CD8-positive, alpha-beta memory T cell (primary cell): ENCODE measurements around the gene CDK5RAP2. TPM values are rescaled to one million over a fixed set of nuclear protein-coding genes. Genes with fewer than 3 reads are reported as not detected.

Experiments used
- CTCF ChIA-PET: fragments of 350-600 bp; sonication (Branson Sonifier 250); formaldehyde crosslinking; loops from one replicate; lab custom pipeline; 2021; ENCODE audit warnings: antibody characterized with exemption; lab: Charles Lee
- POLR2A ChIA-PET: fragments of 350-600 bp; sonication (Branson Sonifier 250); formaldehyde crosslinking; loops from one replicate; lab custom pipeline; 2021; ENCODE audit warnings: antibody characterized with exemption; lab: Charles Lee
- DNase-seq, 5 donors: peaks; one replicate each; pipeline versions ENCODE4 v3.0.0 to v3.0.0-alpha.2; 2020 to 2022; ENCODE audit warnings: mixed read lengths in 1 of 5
- H3K27ac ChIP-seq: one replicate; pipeline ENCODE4 v1.7.0; 2013; ENCODE audit warnings: low read depth, mild to moderate bottlenecking, low read length, moderate library complexity
- H3K27me3 ChIP-seq: 2 replicates; pipeline ENCODE4 v1.7.0; 2013; ENCODE audit warnings: low read length, mild to moderate bottlenecking; ENCODE audit not compliant: insufficient read depth, poor library complexity, severe bottlenecking
- H3K36me3 ChIP-seq: 2 replicates; pipeline ENCODE4 v1.7.0; 2013; ENCODE audit warnings: mild to moderate bottlenecking, low read length, moderate library complexity; ENCODE audit not compliant: insufficient read depth
- H3K4me1 ChIP-seq: 2 replicates; pipeline ENCODE4 v1.7.0; 2013; ENCODE audit warnings: mild to moderate bottlenecking, low read length, moderate library complexity; ENCODE audit not compliant: insufficient read depth
- H3K4me3 ChIP-seq: 2 replicates; pipeline ENCODE4 v1.7.0; 2013; ENCODE audit warnings: mild to moderate bottlenecking, low read length
- H3K9me3 ChIP-seq: 2 replicates; pipeline ENCODE4 v1.7.0; 2013; ENCODE audit warnings: mild to moderate bottlenecking, low read length
- H3K27ac Mint-ChIP-seq, 8 donors: one replicate each; pipeline ENCODE4 v1.8.0; 2020 to 2021; ENCODE audit warnings: mixed read lengths in 8 of 8, mild to moderate bottlenecking in 6 of 8, inconsistent platforms in 3 of 8, moderate library complexity in 3 of 8
- H3K27me3 Mint-ChIP-seq, 2 donors: one replicate each; pipeline ENCODE4 v1.8.0; 2020 to 2021; ENCODE audit warnings: mixed read lengths in 2 of 2, mild to moderate bottlenecking in 1 of 2, moderate library complexity in 1 of 2
- H3K36me3 Mint-ChIP-seq, 3 donors: one replicate each; pipeline ENCODE4 v1.8.0; 2020 to 2021; ENCODE audit warnings: mixed read lengths in 3 of 3, inconsistent platforms in 1 of 3, mild to moderate bottlenecking in 1 of 3
- H3K4me1 Mint-ChIP-seq, 3 donors: one replicate each; pipeline ENCODE4 v1.8.0; 2020 to 2021; ENCODE audit warnings: mixed read lengths in 3 of 3, inconsistent platforms in 1 of 3, mild to moderate bottlenecking in 1 of 3
- H3K4me3 Mint-ChIP-seq, 7 donors: one replicate each; pipeline ENCODE4 v1.8.0; 2020 to 2021; ENCODE audit warnings: mixed read lengths in 7 of 7, mild to moderate bottlenecking in 6 of 7, moderate library complexity in 4 of 7, inconsistent platforms in 2 of 7
- H3K9me3 Mint-ChIP-seq, 5 donors: one replicate each; pipeline ENCODE4 v1.8.0; 2020 to 2022; ENCODE audit warnings: mixed read lengths in 5 of 5, mild to moderate bottlenecking in 3 of 5, moderate library complexity in 2 of 5, inconsistent platforms in 1 of 5
- polyA plus RNA-seq: library from polyadenylated mRNA; unstranded; fragments of 300-500 nt; fragmentation: Illumina TruSeq; gene quantifications from one replicate; pipeline ENCODE4 v1.2.3, GENCODE V29; 2021
- total RNA-seq, 2 experiments: library from RNA; stranded (reverse); gene quantifications; one replicate each; pipeline ENCODE4 v1.2.3, GENCODE V29; 2021

Gene CDK5RAP2
- total and polyA plus RNA-seq, 3 experiments from 2014 or later: 34.0 to 56.8 (median 56.6) TPM

DNA sequence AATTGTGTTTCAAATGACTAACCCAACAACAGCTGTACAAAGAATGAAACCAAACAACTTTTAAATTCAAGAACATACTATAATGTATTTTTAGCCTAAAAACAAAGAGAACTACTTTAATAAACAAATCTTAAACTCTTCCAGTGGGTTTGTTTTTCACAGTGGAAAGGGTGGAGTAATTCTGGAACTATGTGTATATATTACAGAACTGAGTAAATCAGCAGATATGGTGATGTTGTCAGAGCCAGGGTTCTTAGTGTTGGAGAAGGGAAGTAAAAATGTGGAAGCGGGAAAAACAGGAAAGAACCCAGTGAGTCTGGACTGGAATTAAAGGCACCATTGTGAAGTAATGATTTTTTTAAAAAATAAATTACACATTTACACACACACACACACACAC, 144.9 kb downstream of the CDK5RAP2 start:
- peaks cover 13% of the 10 kb centered on the region for H3K36me3 ChIP-seq

GRCh38 chr9:120434532-120434931, 145.4 kb downstream of the CDK5RAP2 start:
- peaks cover 22 to 81% (median 32%) of the 10 kb centered on the region in 3 donors for H3K36me3 Mint-ChIP-seq
- POLR2A ChIA-PET: no interaction called here
- H3K27me3 Mint-ChIP-seq: no peaks in the 10 kb centered on the region
- peaks cover 11 to 42% (median 25%) of the 10 kb centered on the region in 3 donors for H3K4me1 Mint-ChIP-seq
- CTCF ChIA-PET: no interaction called here
- no peaks in the 10 kb centered on the region for H3K9me3 Mint-ChIP-seq
- no peak overlapping the region for H3K4me3 ChIP-seq
- H3K4me3 Mint-ChIP-seq: no peak overlapping the region
- no peaks in the 10 kb centered on the region for H3K9me3 ChIP-seq
- H3K27ac ChIP-seq: no peak overlapping the region
- no peaks in the 10 kb centered on the region for H3K4me1 ChIP-seq
- H3K27ac Mint-ChIP-seq: peak overlapping the region in 2 of 8 donors; percentile 23 to 64
- DNase-seq: no peak
- no peaks in the 10 kb centered on the region for H3K27me3 ChIP-seq
- H3K36me3 ChIP-seq: peaks cover 8% of the 10 kb centered on the region

More for the DNA sequence above, 144.9 kb downstream of the CDK5RAP2 start:
- Mint-ChIP-seq H3K36me3 (peaks cover 21 to 84% (median 38%) of the 10 kb centered on the region in 3 donors), H3K4me3 (no peak overlapping the region), H3K9me3 (no peaks in the 10 kb centered on the region), H3K27me3 (no peaks in the 10 kb centered on the region), H3K4me1 (peaks cover 11 to 42% (median 25%) of the 10 kb centered on the region in 3 donors), H3K27ac (no peak overlapping the region)
- Histone ChIP-seq H3K4me3 (no peak overlapping the region), H3K9me3 (no peaks in the 10 kb centered on the region), H3K27ac (no peak overlapping the region), H3K27me3 (no peaks in the 10 kb centered on the region), H3K4me1 (no peaks in the 10 kb centered on the region)
- no peak for DNase-seq
- CTCF ChIA-PET: no interaction called here
- POLR2A ChIA-PET: no interaction called here

GRCh38 chr9:120433701-120434100, 146.3 kb downstream of the CDK5RAP2 start:
- no peaks in the 10 kb centered on the region for H3K27me3 ChIP-seq
- no peak for DNase-seq
- peaks cover 4% of the 10 kb centered on the region for H3K36me3 ChIP-seq
- H3K27me3 Mint-ChIP-seq: no peaks in the 10 kb centered on the region
- no peaks in the 10 kb centered on the region for H3K9me3 Mint-ChIP-seq
- peak overlapping the region in 2 of 8 donors; percentile 1 to 6 for H3K27ac Mint-ChIP-seq
- POLR2A ChIA-PET: no interaction called here
- H3K27ac ChIP-seq: no peak overlapping the region
- no peak overlapping the region for H3K4me3 ChIP-seq
- H3K9me3 ChIP-seq: no peaks in the 10 kb centered on the region
- CTCF ChIA-PET: interaction anchor here (1.2 kb wide), 1 partner anchor 10 kb away, joined by 4 read pairs; no protein-coding TSS in a partner anchor
- peaks cover 23 to 73% (median 31%) of the 10 kb centered on the region in 3 donors for H3K36me3 Mint-ChIP-seq
- peaks cover 7 to 33% (median 21%) of the 10 kb centered on the region in 3 donors for H3K4me1 Mint-ChIP-seq
- H3K4me3 Mint-ChIP-seq: no peak overlapping the region
- H3K4me1 ChIP-seq: no peaks in the 10 kb centered on the region

DNA sequence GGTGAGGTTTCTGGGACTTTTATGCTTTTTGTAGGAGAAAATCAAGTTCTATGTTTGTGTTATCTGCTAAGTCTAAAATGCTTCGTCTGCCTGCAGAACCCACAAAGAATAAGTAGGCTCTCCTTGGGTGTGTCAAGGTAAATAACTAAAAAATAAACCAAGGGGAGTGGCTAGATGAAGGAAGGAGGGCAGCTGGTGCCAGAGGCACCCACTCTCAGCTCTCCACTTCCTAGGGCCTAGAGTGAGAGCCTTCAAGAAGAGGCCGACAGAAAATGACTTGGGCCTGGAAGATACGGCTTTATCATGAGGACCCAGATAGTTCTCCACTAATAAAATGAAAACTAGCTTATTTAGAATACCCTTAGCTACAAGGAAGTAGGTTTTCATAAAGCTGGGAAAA, 147.4 kb downstream of the CDK5RAP2 start:
- Mint-ChIP-seq H3K27me3 (no peaks in the 10 kb centered on the region), H3K36me3 (peaks cover 23 to 68% (median 26%) of the 10 kb centered on the region in 3 donors), H3K9me3 (no peaks in the 10 kb centered on the region), H3K4me1 (peaks cover 5 to 26% (median 15%) of the 10 kb centered on the region in 3 donors), H3K27ac (no peak overlapping the region), H3K4me3 (no peak overlapping the region)
- no peaks in the 10 kb centered on the region for H3K27me3 ChIP-seq
- ChIA-PET CTCF (interaction anchor here (1.2 kb wide), 1 partner anchor 11 kb away, joined by 4 read pairs; no protein-coding TSS in a partner anchor), POLR2A (no interaction called here)
- H3K27ac ChIP-seq: no peak overlapping the region
- no peak overlapping the region for H3K4me3 ChIP-seq
- H3K4me1 ChIP-seq: no peaks in the 10 kb centered on the region
- peaks cover 4% of the 10 kb centered on the region for H3K36me3 ChIP-seq
- no peak for DNase-seq
- no peaks in the 10 kb centered on the region for H3K9me3 ChIP-seq

- H3K4me1 ChIP-seq: no peaks in the 10 kb centered on the region
- no peak overlapping the region for H3K4me3 ChIP-seq
- no peaks in the 10 kb centered on the region for H3K9me3 Mint-ChIP-seq
- H3K9me3 ChIP-seq: no peaks in the 10 kb centered on the region
- no peak for DNase-seq
- H3K27ac Mint-ChIP-seq: peak overlapping the region in 2 of 8 donors; percentile 17 to 44
- peaks cover 23 to 68% (median 30%) of the 10 kb centered on the region in 3 donors for H3K36me3 Mint-ChIP-seq
- no peaks in the 10 kb centered on the region for H3K27me3 ChIP-seq
- H3K4me1 Mint-ChIP-seq: peaks cover 10 to 24% (median 11%) of the 10 kb centered on the region in 3 donors
- no peak overlapping the region for H3K4me3 Mint-ChIP-seq
- ChIA-PET POLR2A (no interaction called here), CTCF (no interaction called here)
- no peaks in the 10 kb centered on the region for H3K36me3 ChIP-seq
- no peaks in the 10 kb centered on the region for H3K27me3 Mint-ChIP-seq
- no peak overlapping the region for H3K27ac ChIP-seq
These were observed 148.7 kb downstream of the CDK5RAP2 start for GRCh38 chr9:120431268-120431667.

DNA sequence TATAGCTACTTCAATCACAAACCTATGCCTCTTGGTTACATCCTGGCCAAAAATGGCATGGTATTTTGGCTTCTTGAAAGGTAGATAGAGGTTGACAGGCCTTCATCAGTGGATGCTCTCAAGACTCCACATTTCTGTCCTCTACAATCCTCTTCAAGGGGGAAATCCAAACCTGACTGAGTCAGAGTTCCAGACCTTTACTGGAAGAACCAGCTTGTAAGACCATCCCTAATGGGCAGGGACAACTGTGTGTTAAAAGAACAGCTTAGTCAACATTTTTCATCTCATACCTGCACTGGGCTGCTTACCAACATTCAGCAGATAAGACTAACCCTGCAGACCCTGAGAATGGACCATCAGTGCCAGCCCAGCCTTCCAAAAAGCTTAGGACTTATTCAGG, 155.7 kb downstream of the CDK5RAP2 start:
- Mint-ChIP-seq H3K27me3 (peaks cover 0 to 1% of the 10 kb centered on the region in 2 donors), H3K36me3 (peaks cover 7 to 84% (median 44%) of the 10 kb centered on the region in 3 donors), H3K4me3 (no peak overlapping the region), H3K9me3 (no peaks in the 10 kb centered on the region), H3K4me1 (peaks cover 10 to 12% (median 10%) of the 10 kb centered on the region in 3 donors), H3K27ac (peak overlapping the region in 1 of 8 donors; percentile 17)
- Histone ChIP-seq H3K36me3 (peaks cover 38% of the 10 kb centered on the region), H3K4me1 (no peaks in the 10 kb centered on the region), H3K27me3 (no peaks in the 10 kb centered on the region), H3K9me3 (no peaks in the 10 kb centered on the region), H3K27ac (no peak overlapping the region), H3K4me3 (no peak overlapping the region)
- POLR2A ChIA-PET: no interaction called here
- CTCF ChIA-PET: no interaction called here
- DNase-seq: no peak

GRCh38 chr9:120423812-120424211, 156.2 kb downstream of the CDK5RAP2 start:
- Mint-ChIP-seq H3K36me3 (peaks cover 7 to 89% (median 44%) of the 10 kb centered on the region in 3 donors), H3K27ac (peak overlapping the region in 2 of 8 donors; percentile 27 to 54), H3K9me3 (no peaks in the 10 kb centered on the region), H3K27me3 (peaks cover 0 to 1% of the 10 kb centered on the region in 2 donors), H3K4me1 (peaks cover 10 to 12% (median 10%) of the 10 kb centered on the region in 3 donors), H3K4me3 (no peak overlapping the region)
- no peaks in the 10 kb centered on the region for H3K4me1 ChIP-seq
- H3K36me3 ChIP-seq: peaks cover 38% of the 10 kb centered on the region
- no peaks in the 10 kb centered on the region for H3K9me3 ChIP-seq
- DNase-seq: no peak
- ChIA-PET POLR2A (no interaction called here), CTCF (no interaction called here)
- H3K27ac ChIP-seq: no peak overlapping the region
- no peak overlapping the region for H3K4me3 ChIP-seq
- H3K27me3 ChIP-seq: no peaks in the 10 kb centered on the region

GRCh38 chr9:120421977-120422376, 158.0 kb downstream of the CDK5RAP2 start:
- CTCF ChIA-PET: no interaction called here
- Mint-ChIP-seq H3K27me3 (peaks cover 0 to 1% of the 10 kb centered on the region in 2 donors), H3K36me3 (peaks cover 10 to 97% (median 51%) of the 10 kb centered on the region in 3 donors), H3K9me3 (no peaks in the 10 kb centered on the region), H3K4me3 (no peak overlapping the region), H3K4me1 (peaks cover 10 to 12% (median 12%) of the 10 kb centered on the region in 3 donors), H3K27ac (peak overlapping the region in 2 of 8 donors; percentile 5 to 45)
- H3K9me3 ChIP-seq: no peaks in the 10 kb centered on the region
- H3K4me1 ChIP-seq: no peaks in the 10 kb centered on the region
- H3K27me3 ChIP-seq: no peaks in the 10 kb centered on the region
- no peak overlapping the region for H3K4me3 ChIP-seq
- H3K36me3 ChIP-seq: peaks cover 40% of the 10 kb centered on the region
- POLR2A ChIA-PET: no interaction called here
- no peak for DNase-seq
- no peak overlapping the region for H3K27ac ChIP-seq
